H9 (cell line): ENCODE results near the gene MED28. TPM values are rescaled to one million over a fixed set of nuclear protein-coding genes. Genes with fewer than 3 reads are reported as not detected.

Experiments used
- DNase-seq: peaks from one replicate; pipeline ENCODE4 v3.0.0-alpha.2; 2017
- H2AFZ ChIP-seq: one replicate; pipeline ENCODE4 v1.6.1; 2013; ENCODE audit warnings: mild to moderate bottlenecking, low read length, control low read depth, moderate library complexity
- H2AK5ac ChIP-seq: 2 replicates; pipeline ENCODE4 v1.6.1; 2013; ENCODE audit warnings: low read length, control low read depth, mixed read lengths; ENCODE audit not compliant: insufficient read length
- H2BK120ac ChIP-seq: one replicate; pipeline ENCODE4 v1.6.1; 2013; ENCODE audit warnings: low read depth, mild to moderate bottlenecking, low read length, control low read depth, inconsistent platforms; ENCODE audit not compliant: poor library complexity, severe bottlenecking
- H2BK12ac ChIP-seq: 2 replicates; pipeline ENCODE4 v1.6.1; 2013; ENCODE audit warnings: low read length, control low read depth, mixed read lengths, low read depth; ENCODE audit not compliant: insufficient read length
- H2BK15ac ChIP-seq: 2 replicates; pipeline ENCODE4 v1.6.1; 2013; ENCODE audit warnings: low read depth, low read length, control low read depth
- H2BK20ac ChIP-seq: one replicate; pipeline ENCODE4 v1.6.1; 2013; ENCODE audit warnings: low read depth, mild to moderate bottlenecking, low read length, control low read depth, inconsistent platforms; ENCODE audit not compliant: poor library complexity, severe bottlenecking
- H2BK5ac ChIP-seq: 2 replicates; pipeline ENCODE4 v1.6.1; 2013; ENCODE audit warnings: low read length, control low read depth, mixed read lengths; ENCODE audit not compliant: insufficient read length
- H3K14ac ChIP-seq: 2 replicates; pipeline ENCODE4 v1.6.1; 2013; ENCODE audit warnings: low read length, control low read depth; ENCODE audit not compliant: insufficient read depth
- H3K18ac ChIP-seq: 2 replicates; pipeline ENCODE4 v1.6.1; 2013; ENCODE audit warnings: low read depth, mild to moderate bottlenecking, mixed read lengths, low read length, control low read depth; ENCODE audit not compliant: insufficient read length
- H3K23ac ChIP-seq: 2 replicates; pipeline ENCODE4 v1.6.1; 2013; ENCODE audit warnings: low read length, control low read depth, mixed read lengths, low read depth; ENCODE audit not compliant: insufficient read length
- H3K23me2 ChIP-seq: 2 replicates; pipeline ENCODE4 v1.6.1; 2013; ENCODE audit warnings: low read depth, mild to moderate bottlenecking, mixed read lengths, low read length, control low read depth; ENCODE audit not compliant: insufficient read length, poor library complexity, severe bottlenecking
- H3K27ac ChIP-seq: 2 replicates; pipeline ENCODE4 v1.5.1; 2013; ENCODE audit warnings: low read length, control low read depth, mixed read lengths, low read depth; ENCODE audit not compliant: insufficient read length
- H3K27me3 ChIP-seq: 2 replicates; pipeline ENCODE4 v1.6.1; 2013; ENCODE audit warnings: low read length, control low read depth, inconsistent platforms; ENCODE audit not compliant: insufficient read depth
- H3K4ac ChIP-seq: 2 replicates; pipeline ENCODE4 v1.6.1; 2013; ENCODE audit warnings: low read depth, mild to moderate bottlenecking, control low read depth, inconsistent platforms, low read length, moderate library complexity
- H3K4me1 ChIP-seq: 2 replicates; pipeline ENCODE4 v1.6.1; 2013; ENCODE audit warnings: low read length, control low read depth, inconsistent platforms; ENCODE audit not compliant: insufficient read depth
- H3K4me2 ChIP-seq: 2 replicates; pipeline ENCODE4 v1.6.1; 2013; ENCODE audit warnings: low read length, control low read depth, mixed read lengths; ENCODE audit not compliant: insufficient read length, insufficient read depth
- H3K56ac ChIP-seq: 2 replicates; pipeline ENCODE4 v1.6.1; 2013; ENCODE audit warnings: low read depth, mild to moderate bottlenecking, mixed read lengths, low read length, control low read depth; ENCODE audit not compliant: insufficient read length
- H3K79me1 ChIP-seq: 2 replicates; pipeline ENCODE4 v1.6.1; 2013; ENCODE audit warnings: low read depth, mild to moderate bottlenecking, moderate library complexity, low read length, control low read depth, inconsistent platforms; ENCODE audit not compliant: insufficient read depth, poor library complexity, severe bottlenecking
- H3K79me2 ChIP-seq: 2 replicates; pipeline ENCODE4 v1.6.1; 2013; ENCODE audit warnings: low read length, control low read depth, inconsistent platforms; ENCODE audit not compliant: insufficient read depth
- H3K9ac ChIP-seq: 2 replicates; pipeline ENCODE4 v1.6.1; 2013; ENCODE audit warnings: low read length, control low read depth, mixed read lengths; ENCODE audit not compliant: insufficient read length; ENCODE audit errors: extremely low read depth
- H3K9me3 ChIP-seq: one replicate; pipeline ENCODE4 v1.6.1; 2013; ENCODE audit warnings: low read depth, low read length, inconsistent platforms; ENCODE audit not compliant: control insufficient read depth
- H3T11ph ChIP-seq: one replicate; pipeline ENCODE4 v1.6.1; 2013; ENCODE audit warnings: mild to moderate bottlenecking, low read length, control low read depth, inconsistent platforms
- H4K20me1 ChIP-seq: one replicate; pipeline ENCODE4 v1.6.1; 2013; ENCODE audit not compliant: control insufficient read depth, insufficient read length, insufficient read depth
- H4K5ac ChIP-seq: 2 replicates; pipeline ENCODE4 v1.6.1; 2013; ENCODE audit warnings: low read depth, mild to moderate bottlenecking, mixed read lengths, low read length, control low read depth; ENCODE audit not compliant: insufficient read length
- H4K8ac ChIP-seq: replicated peaks from 2 replicates; pipeline ENCODE4 v1.6.1; 2013; ENCODE audit warnings: low read length, control low read depth, mixed read lengths, low read depth; ENCODE audit not compliant: insufficient read length
- H4K91ac ChIP-seq: 2 replicates; pipeline ENCODE4 v1.6.1; 2013; ENCODE audit warnings: low read depth, mild to moderate bottlenecking, moderate library complexity, mixed read lengths, low read length, control low read depth; ENCODE audit not compliant: insufficient read length
- H3K27ac Mint-ChIP-seq, 3 experiments: 2 replicates in 2 of 3; 3 replicates in 1 of 3; pipeline ENCODE4 v1.8.0; 2020 to 2021; ENCODE audit warnings: mixed read lengths in 3 of 3, mild to moderate bottlenecking in 1 of 3, moderate library complexity in 1 of 3
- H3K27me3 Mint-ChIP-seq: 2 replicates; pipeline ENCODE4 v1.8.0; 2021; ENCODE audit warnings: low read depth, mild to moderate bottlenecking, moderate library complexity, mixed read lengths
- H3K36me3 Mint-ChIP-seq, 3 experiments: 2 replicates in 2 of 3; 3 replicates in 1 of 3; pipeline ENCODE4 v1.8.0; 2020 to 2021; ENCODE audit warnings: low read depth in 3 of 3, mixed read lengths in 3 of 3; ENCODE audit not compliant: insufficient read depth in 1 of 3
- H3K4me1 Mint-ChIP-seq, 2 experiments: 2 replicates each; pipeline ENCODE4 v1.8.0; 2020; ENCODE audit warnings: mixed read lengths in 2 of 2
- H3K4me3 Mint-ChIP-seq, 2 experiments: 2 replicates in 1 of 2; 3 replicates in 1 of 2; pipeline ENCODE4 v1.8.0; 2020 to 2021; ENCODE audit warnings: mild to moderate bottlenecking in 2 of 2, mixed read lengths in 2 of 2, moderate library complexity in 1 of 2
- H3K9me3 Mint-ChIP-seq, 2 experiments: 2 replicates in 1 of 2; 3 replicates in 1 of 2; pipeline ENCODE4 v1.8.0; 2020; ENCODE audit warnings: mild to moderate bottlenecking in 2 of 2, mixed read lengths in 2 of 2, moderate library complexity in 1 of 2
- WGBS: extraction: QIAGEN DNeasy Blood & Tissue Kit; methylation state at CpG from one replicate; pipeline ENCODE4 v1.1.7; 2013; ENCODE audit warnings: missing lambda C conversion rate, low lambda C conversion rate, mixed read lengths; ENCODE audit not compliant: insufficient read length; ENCODE audit errors: extremely low coverage; 5-methylcytosine and 5-hydroxymethylcytosine counted together
- total RNA-seq: library from RNA; stranded (reverse); gene quantifications from 2 replicates; pipeline ENCODE4 v1.2.1, GENCODE V29; 2021
- TF ChIP-seq, protein P1 (sequence below): fragments of 200-600 bp; sonication (generic); conservative IDR thresholded peaks from 3 replicates; pipeline ENCODE4 v1.8.0; 2021; ENCODE audit warnings: antibody characterized with exemption, mild to moderate bottlenecking

The MED28 gene
- total RNA-seq, 1 experiment from 2014 or later: 90.4 TPM

DNA sequence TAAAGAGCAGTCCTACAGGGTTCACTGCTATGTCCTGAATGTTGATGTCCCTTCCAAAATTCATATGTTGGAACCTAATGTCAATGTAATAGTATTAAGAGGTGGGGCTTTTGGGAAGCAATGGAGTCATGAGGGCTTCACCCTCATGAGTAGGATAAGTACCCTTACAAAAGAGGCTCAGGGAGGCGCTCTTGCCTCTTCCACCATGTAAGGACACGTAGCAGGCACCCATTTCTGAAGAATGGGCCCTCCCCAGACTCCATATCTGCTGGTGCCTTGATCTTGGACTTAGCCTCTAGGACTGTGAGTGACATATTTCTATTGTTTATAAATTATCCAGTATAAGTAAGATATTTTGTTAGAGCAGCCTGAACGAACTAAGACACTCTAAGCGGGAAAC is 15.8 kb downstream of the MED28 start:
- Histone ChIP-seq H3K9ac (no peak overlapping the region), H3K9me3 (no peaks in the 10 kb centered on the region), H3T11ph (no peak overlapping the region), H2BK120ac (no peak overlapping the region), H3K27ac (no peak overlapping the region), H3K23ac (no peak overlapping the region), H4K5ac (no peak overlapping the region), H2AK5ac (no peak overlapping the region), H3K79me1 (peaks cover 2% of the 10 kb centered on the region), H3K79me2 (no peaks in the 10 kb centered on the region), H3K56ac (no peak overlapping the region), H3K27me3 (no peaks in the 10 kb centered on the region), H4K8ac (no peak overlapping the region), H2BK5ac (no peak overlapping the region), H4K20me1 (no peaks in the 10 kb centered on the region), H3K14ac (no peak overlapping the region), H3K18ac (no peak overlapping the region), H3K4me1 (no peaks in the 10 kb centered on the region), H2BK20ac (no peak overlapping the region), H4K91ac (no peak overlapping the region), H3K4ac (no peak overlapping the region), H2BK12ac (no peak overlapping the region), H2BK15ac (no peak overlapping the region), H3K4me2 (no peak overlapping the region), H2AFZ (no peak overlapping the region), H3K23me2 (no peaks in the 10 kb centered on the region)
- WGBS: no CpG with 5 or more reads among the region's 4 CpGs
- DNase-seq: no peak
- H3K4me1 Mint-ChIP-seq: no peaks in the 10 kb centered on the region
- TF ChIP-seq, protein P1, sequence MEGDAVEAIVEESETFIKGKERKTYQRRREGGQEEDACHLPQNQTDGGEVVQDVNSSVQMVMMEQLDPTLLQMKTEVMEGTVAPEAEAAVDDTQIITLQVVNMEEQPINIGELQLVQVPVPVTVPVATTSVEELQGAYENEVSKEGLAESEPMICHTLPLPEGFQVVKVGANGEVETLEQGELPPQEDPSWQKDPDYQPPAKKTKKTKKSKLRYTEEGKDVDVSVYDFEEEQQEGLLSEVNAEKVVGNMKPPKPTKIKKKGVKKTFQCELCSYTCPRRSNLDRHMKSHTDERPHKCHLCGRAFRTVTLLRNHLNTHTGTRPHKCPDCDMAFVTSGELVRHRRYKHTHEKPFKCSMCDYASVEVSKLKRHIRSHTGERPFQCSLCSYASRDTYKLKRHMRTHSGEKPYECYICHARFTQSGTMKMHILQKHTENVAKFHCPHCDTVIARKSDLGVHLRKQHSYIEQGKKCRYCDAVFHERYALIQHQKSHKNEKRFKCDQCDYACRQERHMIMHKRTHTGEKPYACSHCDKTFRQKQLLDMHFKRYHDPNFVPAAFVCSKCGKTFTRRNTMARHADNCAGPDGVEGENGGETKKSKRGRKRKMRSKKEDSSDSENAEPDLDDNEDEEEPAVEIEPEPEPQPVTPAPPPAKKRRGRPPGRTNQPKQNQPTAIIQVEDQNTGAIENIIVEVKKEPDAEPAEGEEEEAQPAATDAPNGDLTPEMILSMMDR: peak; percentile 16; the same call in 1 of the 3 replicates
- H3K36me3 Mint-ChIP-seq: peaks cover 57 to 90% (median 81%) of the 10 kb centered on the region in 3 experiments; a peak in 6 of 7 replicates
- no peak overlapping the region for H3K4me3 Mint-ChIP-seq
- no peaks in the 10 kb centered on the region for H3K9me3 Mint-ChIP-seq
- H3K27ac Mint-ChIP-seq: no peak overlapping the region
- no peaks in the 10 kb centered on the region for H3K27me3 Mint-ChIP-seq
